MM.1S (cell line): Measurements from ENCODE around the gene ENKUR.

Experiments
- EZH2phosphoT487 ChIP-seq: fragments of 300-600 bp; sonication (generic); IDR thresholded peaks from 2 replicates; pipeline ENCODE4 v1.6.1; 2018; ENCODE audit warnings: antibody characterized with exemption, low read length
- TF ChIP-seq, protein P1 (sequence below): fragments of 300-600 bp; sonication (generic); IDR thresholded peaks from 2 replicates; pipeline ENCODE4 v1.5.1; 2016; ENCODE audit warnings: antibody characterized with exemption, low read length, mixed read lengths

DNA sequence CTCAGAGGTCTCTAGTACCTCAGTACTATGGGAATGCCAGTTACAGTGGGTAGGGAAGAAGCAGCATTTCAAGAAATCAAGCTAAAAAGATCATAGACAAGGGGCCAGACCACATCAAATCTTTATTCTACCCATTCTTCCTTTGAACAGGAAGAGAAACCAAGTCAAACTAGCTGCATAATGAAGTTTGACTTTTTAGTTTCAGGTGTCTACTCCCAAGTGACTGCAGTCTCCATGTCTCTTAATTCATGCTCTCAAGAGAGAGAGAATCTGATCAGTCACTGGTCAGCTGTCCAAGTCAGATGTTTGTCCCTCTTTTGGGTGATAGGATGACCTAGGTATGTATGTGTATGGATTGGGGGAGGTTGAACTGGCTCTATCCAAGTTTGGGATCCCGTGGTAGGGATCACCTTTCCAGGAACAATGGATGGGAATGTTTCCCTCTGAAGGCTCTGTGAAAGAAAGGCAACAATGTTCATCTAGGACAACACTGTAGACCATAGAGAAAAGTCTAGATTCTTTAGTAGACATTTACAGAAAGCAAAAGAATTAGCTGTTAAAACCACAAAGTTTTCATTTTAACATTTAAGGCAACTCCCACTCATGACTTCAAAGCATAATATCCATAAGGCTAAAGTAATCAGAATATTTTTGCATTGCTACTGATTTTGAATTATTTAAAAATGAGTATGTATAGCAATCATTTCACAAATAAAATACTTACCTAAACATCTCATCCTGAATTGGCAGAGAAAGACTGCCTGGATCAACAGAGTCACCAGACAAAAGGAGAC is 33.4 kb downstream of the ENKUR start:
- TF ChIP-seq, protein P1, sequence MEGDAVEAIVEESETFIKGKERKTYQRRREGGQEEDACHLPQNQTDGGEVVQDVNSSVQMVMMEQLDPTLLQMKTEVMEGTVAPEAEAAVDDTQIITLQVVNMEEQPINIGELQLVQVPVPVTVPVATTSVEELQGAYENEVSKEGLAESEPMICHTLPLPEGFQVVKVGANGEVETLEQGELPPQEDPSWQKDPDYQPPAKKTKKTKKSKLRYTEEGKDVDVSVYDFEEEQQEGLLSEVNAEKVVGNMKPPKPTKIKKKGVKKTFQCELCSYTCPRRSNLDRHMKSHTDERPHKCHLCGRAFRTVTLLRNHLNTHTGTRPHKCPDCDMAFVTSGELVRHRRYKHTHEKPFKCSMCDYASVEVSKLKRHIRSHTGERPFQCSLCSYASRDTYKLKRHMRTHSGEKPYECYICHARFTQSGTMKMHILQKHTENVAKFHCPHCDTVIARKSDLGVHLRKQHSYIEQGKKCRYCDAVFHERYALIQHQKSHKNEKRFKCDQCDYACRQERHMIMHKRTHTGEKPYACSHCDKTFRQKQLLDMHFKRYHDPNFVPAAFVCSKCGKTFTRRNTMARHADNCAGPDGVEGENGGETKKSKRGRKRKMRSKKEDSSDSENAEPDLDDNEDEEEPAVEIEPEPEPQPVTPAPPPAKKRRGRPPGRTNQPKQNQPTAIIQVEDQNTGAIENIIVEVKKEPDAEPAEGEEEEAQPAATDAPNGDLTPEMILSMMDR: no peak
- TF ChIP-seq EZH2phosphoT487: no peak
